Neuron (in vitro differentiated cells): Measurements from ENCODE around the gene FNIP1.
"Not testable (repeated sequence)": the region's sequence is repeated elsewhere in the genome, so short reads cannot be mapped to it uniquely, and the experiment has no call there.

Experiments used
- H2AFZ ChIP-seq: one replicate; pipeline ENCODE4 v1.6.1; 2013; ENCODE audit warnings: low read depth, mild to moderate bottlenecking, inconsistent platforms, low read length, moderate library complexity
- H3K27me3 ChIP-seq: one replicate; pipeline ENCODE4 v1.6.1; 2013; ENCODE audit warnings: low read length; ENCODE audit not compliant: insufficient read depth
- H3K36me3 ChIP-seq: one replicate; pipeline ENCODE4 v1.6.1; 2013; ENCODE audit warnings: low read length; ENCODE audit not compliant: insufficient read depth
- H3K4me1 ChIP-seq: one replicate; pipeline ENCODE4 v1.6.1; 2013; ENCODE audit warnings: low read length; ENCODE audit not compliant: insufficient read depth
- H3K4me3 ChIP-seq: 2 replicates; pipeline ENCODE4 v1.5.1; 2013; ENCODE audit warnings: mild to moderate bottlenecking, low read length, moderate library complexity
- H3K9me3 ChIP-seq: one replicate; pipeline ENCODE4 v1.6.1; 2013; ENCODE audit warnings: low read length

Gene FNIP1

GRCh38 chr5:131796793-131797693, at the start of gene FNIP1:
Gene FNIP1 (minus strand): TSS chr5:131797017. CDS start chr5:131796921, 96 bp downstream.
- Histone ChIP-seq H3K4me3 (peak within 1 kb of the TSS; percentile 96), H3K36me3 (no peaks in the 10 kb centered on the region), H3K9me3 (no peaks in the 10 kb centered on the region), H2AFZ (peak within 1 kb of the TSS; percentile 84), H3K4me1 (peaks cover 17% of the 10 kb centered on the region), H3K27me3 (peaks cover 9% of the 10 kb centered on the region)

DNA sequence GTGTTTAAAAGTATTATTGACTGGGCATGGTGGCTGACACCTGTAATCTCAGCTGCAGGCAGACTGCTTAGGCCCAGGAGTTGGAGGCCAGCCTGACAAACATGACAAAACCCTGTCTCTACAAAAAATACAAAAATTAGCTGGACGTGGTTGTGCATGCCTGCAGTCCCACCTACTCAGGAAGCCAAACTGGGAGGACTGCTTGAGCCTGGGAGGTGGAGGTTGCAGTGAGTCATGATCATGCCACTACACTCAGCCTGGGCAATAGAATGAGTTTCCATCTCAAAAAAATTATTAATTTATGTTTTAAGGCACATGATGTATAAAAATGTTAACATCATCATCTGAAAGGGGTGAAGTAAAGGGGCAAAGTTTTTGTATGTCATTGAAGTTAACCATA, 49.7 kb upstream of the FNIP1 start:
- no peaks in the 10 kb centered on the region for H3K4me1 ChIP-seq
- no peaks in the 10 kb centered on the region for H3K27me3 ChIP-seq
- no peaks in the 10 kb centered on the region for H3K9me3 ChIP-seq
- H2AFZ ChIP-seq = no peak overlapping the region
- no peak overlapping the region for H3K4me3 ChIP-seq
- no peaks in the 10 kb centered on the region for H3K36me3 ChIP-seq

GRCh38 chr5:131845828-131846227, 49.0 kb upstream of the FNIP1 start:
- Histone ChIP-seq H3K36me3 (no peaks in the 10 kb centered on the region), H3K27me3 (no peaks in the 10 kb centered on the region), H3K4me1 (no peaks in the 10 kb centered on the region), H3K4me3 (no peak overlapping the region), H2AFZ (no peak overlapping the region), H3K9me3 (no peaks in the 10 kb centered on the region)

GRCh38 chr5:131842971-131843370, 46.2 kb upstream of the FNIP1 start:
- H3K9me3 ChIP-seq, H3K27me3 ChIP-seq, H3K4me3 ChIP-seq, H3K4me1 ChIP-seq, H2AFZ ChIP-seq, H3K36me3 ChIP-seq: not testable (repeated sequence)

GRCh38 chr5:131832702-131833101, 35.9 kb upstream of the FNIP1 start:
- H3K27me3 ChIP-seq, H3K4me1 ChIP-seq, H2AFZ ChIP-seq, H3K36me3 ChIP-seq, H3K4me3 ChIP-seq, H3K9me3 ChIP-seq: not testable (repeated sequence)

DNA sequence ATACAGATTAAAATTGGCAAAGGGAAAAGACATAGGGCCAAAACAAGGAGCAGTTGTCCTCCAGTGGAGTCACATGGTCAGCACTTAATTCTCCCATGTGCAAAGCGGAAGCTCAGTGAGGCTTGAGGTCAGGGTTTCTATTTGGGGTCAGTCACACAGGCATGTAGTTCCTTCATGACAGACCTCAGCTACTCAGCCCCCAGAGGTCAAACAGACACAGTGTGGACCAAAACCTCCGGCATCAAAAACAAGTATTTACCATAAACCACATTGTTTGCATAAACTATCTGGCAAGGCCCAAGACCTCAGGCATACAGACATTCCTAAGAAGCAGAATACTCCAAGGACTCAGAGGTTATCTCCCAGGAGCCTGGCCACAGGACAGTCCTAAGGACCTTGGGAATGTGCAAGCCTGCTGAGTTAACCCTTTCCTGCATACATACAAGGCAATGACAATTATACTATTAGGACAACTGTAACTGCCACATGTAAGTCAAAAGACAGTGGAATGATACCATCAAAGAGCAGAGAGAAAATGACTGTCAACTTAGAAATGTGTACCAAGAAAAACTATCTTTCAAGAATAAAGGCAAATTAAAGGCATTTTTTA, 28.7 kb upstream of the FNIP1 start:
- H3K36me3 ChIP-seq = no peaks in the 10 kb centered on the region
- H3K9me3 ChIP-seq = no peaks in the 10 kb centered on the region
- H3K4me1 ChIP-seq = no peaks in the 10 kb centered on the region
- H3K27me3 ChIP-seq = no peaks in the 10 kb centered on the region
- no peak overlapping the region for H3K4me3 ChIP-seq
- H2AFZ ChIP-seq = no peak overlapping the region

- Histone ChIP-seq H2AFZ (no peak overlapping the region), H3K4me1 (no peaks in the 10 kb centered on the region)
These were observed 27.8 kb upstream of the FNIP1 start for GRCh38 chr5:131824631-131825030.

DNA sequence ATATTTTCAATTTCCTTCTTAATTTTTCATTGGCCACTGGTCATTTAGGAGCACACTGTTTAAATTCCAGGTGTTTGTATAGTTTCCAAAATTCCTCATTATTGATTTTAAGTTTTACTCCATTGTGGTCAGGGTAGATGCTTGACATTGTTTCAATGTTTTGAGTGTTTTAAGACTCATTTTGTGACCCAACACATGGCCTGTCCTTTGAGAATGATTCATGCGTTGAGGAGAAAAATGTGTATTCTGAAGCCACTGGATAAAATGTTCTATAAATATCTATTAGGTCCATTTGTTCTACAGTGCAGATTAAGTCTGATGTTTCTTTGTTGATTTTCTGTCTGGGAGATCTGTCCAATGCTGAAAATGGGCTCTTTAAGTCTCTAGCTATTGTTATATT, 24.4 kb upstream of the FNIP1 start:
- Histone ChIP-seq H3K36me3 (no peaks in the 10 kb centered on the region), H3K4me1 (no peaks in the 10 kb centered on the region), H3K4me3 (no peak overlapping the region), H3K27me3 (no peaks in the 10 kb centered on the region), H3K9me3 (no peaks in the 10 kb centered on the region), H2AFZ (no peak overlapping the region)

More at GRCh38 chr5:131824631-131825030, 27.8 kb upstream of the FNIP1 start:
- no peaks in the 10 kb centered on the region for H3K9me3 ChIP-seq
- H3K36me3 ChIP-seq = no peaks in the 10 kb centered on the region
- no peak overlapping the region for H3K4me3 ChIP-seq
- H3K27me3 ChIP-seq = no peaks in the 10 kb centered on the region

DNA sequence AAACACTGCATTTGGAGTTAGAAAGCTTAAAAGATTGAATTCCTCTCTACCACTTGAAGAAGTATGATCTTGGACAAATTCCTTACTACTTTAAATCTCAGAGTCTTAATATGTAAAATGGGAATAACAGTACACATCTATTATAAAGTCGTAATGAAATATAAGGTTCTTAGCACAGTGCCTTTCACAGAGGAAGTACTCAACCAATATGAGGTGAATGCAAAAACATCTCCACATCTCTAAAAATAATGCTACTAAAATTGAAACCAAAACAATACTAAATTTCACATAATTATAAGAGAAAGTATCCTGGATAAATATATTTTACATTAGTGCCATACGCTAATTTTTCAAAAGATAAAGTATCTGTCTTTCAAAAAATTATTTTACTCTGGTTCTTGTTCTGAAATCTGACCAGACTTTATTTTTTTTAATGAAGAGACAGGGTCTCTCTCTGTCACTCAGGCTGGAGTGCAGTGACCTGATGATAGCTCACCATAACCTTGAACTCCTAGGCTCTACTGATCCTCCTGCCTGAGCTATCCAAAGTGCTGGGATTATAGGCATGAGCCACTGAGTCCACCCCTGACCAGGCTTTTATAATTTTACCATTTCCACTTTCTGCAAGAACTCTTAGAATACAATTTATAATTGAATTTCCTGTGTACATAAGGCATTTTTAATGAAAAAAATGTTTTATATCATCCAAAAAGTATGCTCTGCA, 21.3 kb upstream of the FNIP1 start:
- Histone ChIP-seq H3K4me3 (no peak overlapping the region), H3K27me3 (no peaks in the 10 kb centered on the region)

DNA sequence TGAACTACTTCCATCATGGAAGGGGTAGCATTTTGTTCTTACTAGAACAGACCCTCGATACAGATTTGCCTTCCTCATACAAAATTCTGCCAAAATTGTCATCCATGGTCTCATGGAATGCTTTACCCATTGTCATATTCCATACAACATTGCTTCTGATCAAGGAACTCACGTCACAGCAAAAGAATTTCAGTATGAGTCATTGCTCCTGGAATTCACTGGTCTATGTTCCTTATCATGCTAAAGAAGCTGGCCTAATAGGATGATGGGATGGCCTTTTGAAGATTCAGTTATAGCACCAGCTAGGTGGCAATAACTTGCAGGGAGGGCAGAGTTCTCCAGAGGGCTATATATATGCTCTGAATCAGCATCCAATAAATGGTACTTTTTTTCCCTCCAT, 18.2 kb upstream of the FNIP1 start:
- Histone ChIP-seq H2AFZ (no peak overlapping the region), H3K27me3 (no peaks in the 10 kb centered on the region), H3K4me1 (peaks cover 8% of the 10 kb centered on the region), H3K4me3 (no peak overlapping the region), H3K9me3 (no peaks in the 10 kb centered on the region), H3K36me3 (no peaks in the 10 kb centered on the region)

More for the DNA sequence above, 21.3 kb upstream of the FNIP1 start:
- peaks cover 8% of the 10 kb centered on the region for H3K4me1 ChIP-seq
- H2AFZ ChIP-seq = no peak overlapping the region
- H3K9me3 ChIP-seq = no peaks in the 10 kb centered on the region
- H3K36me3 ChIP-seq = no peaks in the 10 kb centered on the region

DNA sequence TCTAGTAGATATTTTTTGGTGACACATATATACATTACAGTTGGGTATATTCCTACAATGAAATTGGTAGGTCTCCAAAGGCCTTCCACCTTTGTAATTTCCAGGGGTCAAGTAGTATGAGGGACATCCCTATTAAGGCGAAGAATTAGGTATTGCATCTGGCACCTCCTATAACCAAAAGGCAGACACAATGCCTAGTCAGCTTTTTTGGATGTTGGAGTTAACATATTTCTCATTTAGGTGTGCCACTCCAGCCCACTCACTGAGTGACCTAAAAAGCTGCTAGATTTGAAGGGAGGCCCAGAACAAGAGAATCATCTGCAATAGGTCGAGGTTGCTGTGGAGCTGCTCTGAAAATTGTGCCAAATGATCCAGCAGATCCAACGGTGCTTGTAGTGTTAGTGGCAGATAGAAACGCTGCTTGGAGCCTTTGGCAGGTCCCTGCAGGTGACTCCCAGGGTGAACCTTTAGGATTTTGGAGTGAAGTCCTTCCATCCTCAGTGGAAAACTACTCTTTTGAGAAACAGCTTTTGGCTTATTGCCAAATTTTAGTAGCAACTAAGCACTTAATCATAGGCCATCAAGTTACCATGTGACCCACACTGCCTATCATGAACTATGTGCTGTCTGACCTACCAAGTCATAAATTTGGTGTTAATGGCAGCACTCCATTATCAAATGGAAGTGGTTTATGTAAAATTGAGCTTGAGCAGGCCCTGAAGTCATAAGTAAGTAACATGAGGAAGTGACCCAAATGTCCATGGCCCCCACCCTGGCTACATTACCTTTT, 15.7 kb upstream of the FNIP1 start:
- H3K4me3 ChIP-seq = no peak overlapping the region
- peaks cover 4% of the 10 kb centered on the region for H3K27me3 ChIP-seq
- peaks cover 8% of the 10 kb centered on the region for H3K4me1 ChIP-seq
- no peaks in the 10 kb centered on the region for H3K9me3 ChIP-seq
- H2AFZ ChIP-seq = no peak overlapping the region
- H3K36me3 ChIP-seq = no peaks in the 10 kb centered on the region

DNA sequence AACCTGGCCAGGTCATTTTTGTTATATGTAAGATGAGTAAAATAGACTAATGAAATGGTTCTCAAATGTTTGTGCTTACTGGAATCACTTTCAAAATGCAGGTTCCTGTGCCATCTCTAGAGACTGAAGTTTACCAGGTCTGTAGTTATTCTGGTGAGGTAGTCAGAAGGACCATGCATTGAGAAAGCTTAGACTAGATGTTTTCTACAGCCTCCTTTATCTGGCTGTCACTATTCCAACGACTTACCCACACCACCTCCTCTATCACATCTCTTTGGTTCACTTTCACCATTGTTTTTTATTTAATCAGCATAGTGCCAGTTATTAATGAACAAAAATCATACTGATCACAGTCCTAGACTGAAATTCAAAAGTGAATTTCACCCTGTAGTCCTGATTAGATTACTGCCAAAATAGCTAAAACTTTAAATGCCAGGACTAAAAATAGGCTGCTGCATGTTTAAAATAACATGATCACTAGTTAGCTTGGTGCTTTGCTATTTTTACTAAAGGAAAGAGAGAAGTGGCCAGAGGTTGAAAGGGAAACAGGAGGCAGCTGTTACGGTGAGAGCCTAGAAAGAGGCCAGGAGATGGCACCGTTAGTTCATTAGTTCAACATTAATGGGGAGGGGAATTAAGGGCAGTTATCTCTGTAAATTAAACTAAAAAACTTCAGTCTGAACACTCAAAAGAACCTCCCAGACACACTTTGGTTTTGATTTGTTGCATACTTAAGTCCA, 13.9 kb upstream of the FNIP1 start:
- H3K4me3 ChIP-seq = no peak overlapping the region
- no peaks in the 10 kb centered on the region for H3K9me3 ChIP-seq
- H3K27me3 ChIP-seq = peaks cover 6% of the 10 kb centered on the region
- no peaks in the 10 kb centered on the region for H3K36me3 ChIP-seq
- H3K4me1 ChIP-seq = peaks cover 8% of the 10 kb centered on the region
- no peak overlapping the region for H2AFZ ChIP-seq
